HFFc6 (cell line): Measurements from ENCODE around the gene TAF3. TPM values are rescaled to one million over a fixed set of nuclear protein-coding genes. Genes with fewer than 3 reads are reported as not detected.

Experiments
- DNase-seq: peaks from one replicate; pipeline ENCODE4 v3.0.0-alpha.2; 2018
- H3K27ac Mint-ChIP-seq: 2 replicates; pipeline ENCODE4 v1.8.0; 2020; ENCODE audit warnings: mild to moderate bottlenecking, mixed read lengths
- H3K27me3 Mint-ChIP-seq: 2 replicates; pipeline ENCODE4 v1.8.0; 2021; ENCODE audit warnings: mild to moderate bottlenecking, moderate library complexity, mixed read lengths; ENCODE audit not compliant: insufficient read depth
- H3K36me3 Mint-ChIP-seq: 2 replicates; pipeline ENCODE4 v1.8.0; 2021; ENCODE audit warnings: low read depth, mixed read lengths
- H3K4me1 Mint-ChIP-seq: 2 replicates; pipeline ENCODE4 v1.8.0; 2020; ENCODE audit warnings: low read depth, mixed read lengths
- H3K4me3 Mint-ChIP-seq: 2 replicates; pipeline ENCODE4 v1.8.0; 2020; ENCODE audit warnings: mild to moderate bottlenecking, moderate library complexity, mixed read lengths
- H3K9me3 Mint-ChIP-seq: 2 replicates; pipeline ENCODE4 v1.8.0; 2020; ENCODE audit warnings: mild to moderate bottlenecking, mixed read lengths
- total RNA-seq, 6 experiments: library from RNA; stranded (reverse); fragmentation: NEBNext Ultra II Directional; extraction: Animal tissue kit (Norgen Biotek cat#: 25700); gene quantifications; 2 replicates in 1 of 6; 3 replicates in 5 of 6; pipeline ENCODE4 v1.2.3, GENCODE V29; 2021
- TF ChIP-seq, protein P1 (sequence below): fragments of 200-600 bp; sonication (generic); IDR thresholded peaks from 2 replicates; pipeline ENCODE4 v1.5.0; 2021; ENCODE audit warnings: antibody characterized with exemption, mild to moderate bottlenecking

TAF3 gene
- total RNA-seq, 6 experiments from 2014 or later: 8.1 to 11.3 (median 9.7) TPM

DNA sequence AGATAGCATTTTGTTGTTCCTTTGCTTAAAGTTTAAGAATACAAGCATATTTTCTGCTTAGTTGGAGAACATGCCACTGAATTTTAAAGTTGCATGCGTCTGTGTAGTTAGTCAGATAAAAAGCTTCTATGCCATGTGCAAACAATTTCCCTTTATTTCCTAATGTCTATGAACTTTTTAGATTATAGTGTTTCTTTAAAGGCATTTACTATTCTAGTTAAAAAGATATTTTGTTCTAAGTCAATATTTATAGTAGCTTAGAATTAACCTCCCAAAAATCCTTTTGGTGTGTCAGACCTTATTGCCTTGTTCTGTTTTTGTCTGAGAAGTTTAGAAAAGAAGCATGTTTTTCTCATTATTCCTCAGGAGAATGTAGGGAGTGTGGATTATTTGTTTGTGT is 137.1 kb downstream of the TAF3 start:
- H3K4me3 Mint-ChIP-seq: no peak overlapping the region
- peaks cover 2% of the 10 kb centered on the region; the same call in 1 of the 2 replicates for H3K27me3 Mint-ChIP-seq
- peaks cover 59% of the 10 kb centered on the region for H3K4me1 Mint-ChIP-seq
- H3K36me3 Mint-ChIP-seq: 0 out of 2 replicates have a peak, but pooled peaks cover 8% of the 10 kb centered on the region
- peak overlapping the region; percentile 61 for H3K27ac Mint-ChIP-seq
- H3K9me3 Mint-ChIP-seq: peaks cover 7% of the 10 kb centered on the region; the same call in 1 of the 2 replicates
- no peak for DNase-seq
- TF ChIP-seq, protein P1, sequence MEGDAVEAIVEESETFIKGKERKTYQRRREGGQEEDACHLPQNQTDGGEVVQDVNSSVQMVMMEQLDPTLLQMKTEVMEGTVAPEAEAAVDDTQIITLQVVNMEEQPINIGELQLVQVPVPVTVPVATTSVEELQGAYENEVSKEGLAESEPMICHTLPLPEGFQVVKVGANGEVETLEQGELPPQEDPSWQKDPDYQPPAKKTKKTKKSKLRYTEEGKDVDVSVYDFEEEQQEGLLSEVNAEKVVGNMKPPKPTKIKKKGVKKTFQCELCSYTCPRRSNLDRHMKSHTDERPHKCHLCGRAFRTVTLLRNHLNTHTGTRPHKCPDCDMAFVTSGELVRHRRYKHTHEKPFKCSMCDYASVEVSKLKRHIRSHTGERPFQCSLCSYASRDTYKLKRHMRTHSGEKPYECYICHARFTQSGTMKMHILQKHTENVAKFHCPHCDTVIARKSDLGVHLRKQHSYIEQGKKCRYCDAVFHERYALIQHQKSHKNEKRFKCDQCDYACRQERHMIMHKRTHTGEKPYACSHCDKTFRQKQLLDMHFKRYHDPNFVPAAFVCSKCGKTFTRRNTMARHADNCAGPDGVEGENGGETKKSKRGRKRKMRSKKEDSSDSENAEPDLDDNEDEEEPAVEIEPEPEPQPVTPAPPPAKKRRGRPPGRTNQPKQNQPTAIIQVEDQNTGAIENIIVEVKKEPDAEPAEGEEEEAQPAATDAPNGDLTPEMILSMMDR: no peak

DNA sequence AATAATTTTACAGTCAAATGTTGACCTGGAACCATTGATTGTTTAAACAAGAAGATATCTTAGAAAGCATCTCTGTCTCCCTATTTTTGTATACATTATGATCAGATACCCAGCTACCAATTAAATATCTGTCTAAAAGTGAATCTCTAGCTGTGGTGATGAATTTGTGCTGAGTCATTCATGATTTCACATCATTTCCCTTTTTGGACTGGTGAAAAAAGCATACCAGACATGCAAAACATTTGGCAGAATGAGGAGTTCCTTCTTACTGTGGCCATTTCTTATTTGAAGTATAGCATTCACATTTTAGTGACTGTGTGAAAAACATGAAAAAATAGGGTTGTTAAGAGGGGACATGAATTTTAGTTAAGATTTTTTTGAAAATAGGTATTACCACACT is 138.2 kb downstream of the TAF3 start:
- peak overlapping the region; percentile 14 for H3K4me3 Mint-ChIP-seq
- H3K27ac Mint-ChIP-seq: peak overlapping the region; percentile 82
- TF ChIP-seq, protein P1: no peak
- H3K9me3 Mint-ChIP-seq: no peaks in the 10 kb centered on the region
- H3K27me3 Mint-ChIP-seq: peaks cover 2% of the 10 kb centered on the region; the same call in 1 of the 2 replicates
- DNase-seq: peak; percentile 65
- H3K36me3 Mint-ChIP-seq: 0 out of 2 replicates have a peak, but pooled peaks cover 8% of the 10 kb centered on the region
- peaks cover 49% of the 10 kb centered on the region for H3K4me1 Mint-ChIP-seq

DNA sequence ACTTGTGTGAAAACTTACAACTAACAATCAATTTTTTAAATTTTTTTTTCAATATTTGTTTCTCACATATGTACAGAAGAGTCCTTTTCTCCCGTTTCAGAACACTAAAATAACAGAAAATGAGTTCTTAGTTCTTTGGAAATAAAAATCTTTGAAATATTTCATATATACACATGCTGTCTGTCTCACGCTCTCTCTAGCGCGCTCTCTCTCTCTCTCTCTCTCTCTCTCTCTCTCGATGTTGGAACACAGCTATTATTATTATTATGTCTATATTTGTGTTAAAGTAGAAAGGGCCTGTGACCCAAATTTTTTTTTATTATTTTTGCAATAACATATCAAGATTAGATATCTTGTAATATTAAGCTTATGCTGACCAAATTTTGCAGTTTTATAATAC is 139.3 kb downstream of the TAF3 start:
- Mint-ChIP-seq H3K4me3 (no peak overlapping the region), H3K4me1 (peaks cover 39% of the 10 kb centered on the region), H3K27ac (no peak overlapping the region), H3K9me3 (no peaks in the 10 kb centered on the region), H3K36me3 (0 out of 2 replicates have a peak, but pooled peaks cover 8% of the 10 kb centered on the region), H3K27me3 (peaks cover 2% of the 10 kb centered on the region; the same call in 1 of the 2 replicates)
- DNase-seq: no peak
- TF ChIP-seq, protein P1: no peak

DNA sequence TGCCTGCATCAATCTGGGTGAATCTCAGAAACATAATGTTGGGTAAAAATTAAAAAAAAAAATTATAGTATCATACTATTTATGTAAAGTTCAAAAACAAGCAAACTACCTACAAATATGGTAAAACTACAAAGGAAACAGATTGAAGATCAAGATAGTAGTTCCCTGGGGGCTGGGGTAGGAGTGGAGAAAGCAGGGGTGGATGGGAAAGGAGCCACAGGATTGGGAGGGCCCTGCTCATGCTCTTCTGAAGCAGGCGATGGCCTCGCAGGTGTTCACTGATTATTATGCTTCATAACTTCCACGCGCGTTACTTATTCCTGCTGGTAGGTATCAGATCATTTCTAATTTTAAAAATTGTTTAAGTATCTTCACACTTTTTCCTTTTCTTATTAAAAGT is 140.1 kb downstream of the TAF3 start:
- Mint-ChIP-seq H3K27me3 (no peaks in the 10 kb centered on the region), H3K9me3 (no peaks in the 10 kb centered on the region), H3K4me3 (no peak overlapping the region), H3K27ac (no peak overlapping the region), H3K36me3 (0 out of 2 replicates have a peak, but pooled peaks cover 2% of the 10 kb centered on the region), H3K4me1 (peaks cover 31% of the 10 kb centered on the region)
- no peak for DNase-seq
- TF ChIP-seq, protein P1: no peak

DNA sequence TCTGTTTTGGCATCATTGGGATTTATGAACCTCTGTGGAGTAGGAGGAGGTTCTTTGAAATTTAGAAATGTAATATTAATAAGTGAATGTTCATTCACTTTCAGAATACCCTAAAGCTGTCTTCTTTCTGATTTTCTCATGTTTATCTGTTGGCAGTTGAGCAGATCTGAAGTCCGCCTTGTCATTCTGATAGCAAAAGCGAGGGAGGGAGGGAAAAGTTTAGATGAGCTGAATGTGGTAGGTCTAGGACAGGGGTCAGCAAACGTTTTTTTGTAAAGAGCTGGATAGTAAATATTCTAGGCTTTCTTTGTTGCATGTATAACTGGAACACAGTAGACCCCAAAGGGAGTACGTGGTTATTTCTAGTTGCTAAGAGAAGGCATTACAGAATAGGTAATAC is 141.8 kb downstream of the TAF3 start:
- TF ChIP-seq, protein P1: no peak
- peaks cover 26% of the 10 kb centered on the region for H3K4me1 Mint-ChIP-seq
- DNase-seq: no peak
- no peak overlapping the region for H3K27ac Mint-ChIP-seq
- H3K4me3 Mint-ChIP-seq: no peak overlapping the region
- no peaks in the 10 kb centered on the region for H3K27me3 Mint-ChIP-seq
- no peaks in the 10 kb centered on the region for H3K9me3 Mint-ChIP-seq
- H3K36me3 Mint-ChIP-seq: peaks cover 13% of the 10 kb centered on the region
